HG03571 (cell line): ENCODE data around the gene C1orf115.
"Not testable (repeated sequence)": the region's sequence is repeated elsewhere in the genome, so short reads cannot be mapped to it uniquely, and the experiment has no call there.

Experiments used
- ATAC-seq: cut with Tn5 transposase; IDR thresholded peaks from one replicate; pipeline ENCODE4 v1.9.1; 2021; ENCODE audit not compliant: unreplicated experiment

The C1orf115 gene, protein sequence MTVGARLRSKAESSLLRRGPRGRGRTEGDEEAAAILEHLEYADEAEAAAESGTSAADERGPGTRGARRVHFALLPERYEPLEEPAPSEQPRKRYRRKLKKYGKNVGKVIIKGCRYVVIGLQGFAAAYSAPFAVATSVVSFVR

DNA sequence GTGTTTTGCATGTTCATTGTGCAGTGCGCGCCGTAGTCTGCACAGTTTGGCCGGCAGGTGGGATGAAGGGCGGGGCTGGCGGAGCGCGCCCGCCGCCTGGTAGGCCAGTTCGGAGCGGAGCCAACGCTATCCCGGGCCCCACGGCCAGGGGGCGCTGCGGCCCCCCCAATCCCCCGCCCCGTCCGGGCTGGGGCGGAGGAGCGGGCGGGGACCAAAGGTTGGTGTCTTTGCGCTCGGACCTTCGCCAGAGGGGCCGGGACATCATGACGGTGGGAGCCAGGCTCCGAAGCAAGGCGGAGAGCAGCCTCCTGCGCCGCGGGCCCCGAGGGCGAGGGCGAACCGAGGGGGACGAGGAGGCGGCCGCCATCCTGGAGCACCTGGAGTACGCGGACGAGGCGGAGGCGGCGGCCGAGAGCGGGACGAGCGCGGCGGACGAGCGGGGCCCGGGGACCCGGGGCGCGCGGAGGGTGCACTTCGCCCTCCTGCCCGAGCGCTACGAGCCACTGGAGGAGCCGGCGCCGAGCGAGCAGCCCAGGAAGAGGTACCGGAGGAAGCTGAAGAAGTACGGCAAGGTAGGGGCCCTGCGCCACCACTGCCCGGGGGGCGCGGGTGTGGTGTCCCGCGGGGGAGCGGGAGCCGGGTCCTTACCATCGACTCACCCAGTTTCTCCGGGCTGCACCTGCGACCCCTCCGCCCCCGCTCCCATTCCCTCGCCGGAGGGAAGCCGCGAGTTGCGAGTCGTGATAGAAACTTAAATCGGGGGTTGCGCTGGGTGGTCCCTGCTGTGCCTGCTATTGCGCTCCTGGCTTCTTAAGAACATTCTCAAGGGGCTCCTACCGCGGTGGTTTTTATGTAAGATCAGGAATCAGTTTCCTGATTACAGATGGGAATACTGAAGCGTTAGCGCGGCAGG is at the start of gene C1orf115:
C1orf115 (plus strand) TSS at position 224 of the 913 bp plus-strand sequence; CDS start at position 264, 40 bp downstream.
- peak; percentile 98 for ATAC-seq

GRCh38 chr1:220642285-220642684 is 47.9 kb upstream of the C1orf115 start:
- no peak for ATAC-seq

GRCh38 chr1:220652995-220653394 is 37.2 kb upstream of the C1orf115 start:
- ATAC-seq: no peak

GRCh38 chr1:220655509-220655908 is 34.7 kb upstream of the C1orf115 start:
- ATAC-seq: peak; percentile 87

DNA sequence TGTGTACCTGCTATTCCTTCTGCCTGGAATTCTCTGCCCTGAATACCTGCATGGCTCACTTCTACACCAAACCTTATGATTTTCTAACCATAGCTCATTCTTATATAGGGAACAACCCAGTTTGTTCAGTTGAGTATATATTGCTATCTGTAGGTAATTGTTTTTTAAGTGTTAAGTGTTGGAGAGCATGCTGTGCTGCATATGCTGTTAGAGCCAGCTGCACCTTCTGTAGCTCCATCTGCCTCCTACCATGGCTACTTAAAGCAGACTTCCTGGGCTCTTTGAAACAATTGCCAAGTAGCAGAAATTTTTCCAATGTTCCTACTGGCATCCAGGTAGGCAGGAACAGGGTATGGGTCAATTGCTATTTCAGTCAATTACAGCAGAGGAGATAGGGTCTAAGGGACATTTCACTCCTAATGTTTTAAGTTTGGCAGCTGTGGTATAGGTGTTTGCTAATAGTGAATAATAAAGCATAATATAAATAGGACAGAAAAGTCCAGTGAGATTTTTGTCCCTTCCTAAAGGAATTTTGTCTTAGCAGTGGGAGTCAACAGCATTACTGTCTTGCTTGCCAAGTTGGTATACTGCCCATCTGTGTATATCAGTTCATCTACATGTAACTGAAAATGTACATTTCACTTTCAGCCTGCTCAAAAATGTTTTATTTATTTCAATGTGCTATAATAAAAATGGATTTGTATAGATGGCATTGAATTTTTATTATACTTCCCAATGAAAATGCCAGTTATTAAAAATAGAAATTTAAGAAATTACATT is 34.0 kb upstream of the C1orf115 start:
- ATAC-seq: no peak

- ATAC-seq: no peak
Measured at GRCh38 chr1:220666349-220666748, 23.8 kb upstream of the C1orf115 start.

GRCh38 chr1:220669005-220669404 is 21.2 kb upstream of the C1orf115 start:
- ATAC-seq: no peak

GRCh38 chr1:220670365-220670764 is 19.8 kb upstream of the C1orf115 start:
- ATAC-seq: no peak

GRCh38 chr1:220673921-220674320 is 16.2 kb upstream of the C1orf115 start:
- ATAC-seq: no peak

DNA sequence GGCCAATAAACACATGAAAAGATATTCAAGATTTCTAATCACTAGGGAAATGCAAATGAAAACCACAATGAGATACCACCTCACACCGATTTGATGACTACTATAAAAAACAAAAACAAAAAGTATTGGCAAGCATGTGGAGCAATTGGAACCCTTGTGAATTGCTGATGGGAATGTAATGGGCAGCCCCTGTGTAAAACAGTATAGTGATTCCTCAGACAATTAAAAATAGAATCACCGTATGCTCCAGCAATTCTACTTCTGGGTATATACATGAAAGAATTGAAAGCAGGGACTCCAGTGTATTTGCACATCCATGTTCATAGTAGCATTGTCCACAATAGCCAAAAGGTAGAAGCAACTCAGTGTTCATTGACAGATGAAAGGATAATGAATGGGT is 12.9 kb upstream of the C1orf115 start:
- no peak for ATAC-seq

- ATAC-seq: peak; percentile 97
Measured at GRCh38 chr1:220680085-220680687, 10.0 kb upstream of the C1orf115 start.

DNA sequence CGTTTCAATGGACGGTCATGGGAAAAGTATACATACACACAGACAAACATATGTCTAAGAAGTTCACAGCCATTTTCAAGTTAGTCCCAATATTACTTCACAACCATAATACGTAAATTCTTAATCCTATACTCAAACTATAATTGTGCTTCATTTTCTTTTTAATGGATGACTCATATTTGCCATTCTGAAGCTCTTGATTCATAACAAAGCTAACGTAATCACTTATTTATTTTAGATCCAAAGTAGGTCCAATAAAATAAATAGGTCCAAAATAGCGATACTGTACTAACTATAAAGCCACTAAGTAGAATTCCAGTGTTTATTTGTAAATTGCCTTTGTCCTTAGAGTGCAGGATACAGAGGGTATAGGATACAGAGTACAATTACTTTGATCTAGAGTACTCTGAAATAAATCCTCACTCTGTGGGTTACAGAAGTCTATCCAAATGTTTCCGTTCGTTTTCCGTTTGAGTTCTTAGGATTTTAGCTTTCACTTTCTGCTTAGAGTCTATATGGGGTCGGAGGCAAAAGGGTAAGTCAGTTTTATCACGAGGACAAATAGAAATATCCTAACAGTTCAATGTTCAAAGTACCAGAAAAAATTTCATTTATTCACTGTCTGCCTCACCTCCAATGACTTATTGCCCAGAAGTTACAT is 8.8 kb upstream of the C1orf115 start:
- no peak for ATAC-seq

- no peak for ATAC-seq
Measured at GRCh38 chr1:220682901-220683576, 7.1 kb upstream of the C1orf115 start.

- not testable (repeated sequence) for ATAC-seq
Measured at GRCh38 chr1:220683716-220684115, 6.4 kb upstream of the C1orf115 start.

DNA sequence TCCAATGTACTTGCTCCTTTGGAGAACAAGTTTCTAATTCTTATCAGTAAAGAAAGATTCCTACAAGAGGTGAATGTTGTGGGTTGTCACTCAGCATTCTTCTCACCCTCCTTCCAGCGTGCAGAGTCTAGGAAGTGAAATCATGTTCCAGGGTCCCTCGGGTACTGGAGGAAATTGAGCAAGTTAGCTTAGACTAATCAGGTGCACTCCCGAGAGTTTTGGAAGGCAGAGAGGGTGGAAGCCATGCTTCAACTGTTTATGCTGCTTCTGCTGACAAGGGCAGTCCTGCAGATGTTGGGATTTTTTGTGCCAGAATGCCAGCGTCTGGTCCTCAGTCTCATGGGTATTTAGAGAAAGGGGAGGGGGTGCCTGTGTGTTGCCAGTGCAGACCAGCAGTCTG is 5.3 kb upstream of the C1orf115 start:
- no peak for ATAC-seq

DNA sequence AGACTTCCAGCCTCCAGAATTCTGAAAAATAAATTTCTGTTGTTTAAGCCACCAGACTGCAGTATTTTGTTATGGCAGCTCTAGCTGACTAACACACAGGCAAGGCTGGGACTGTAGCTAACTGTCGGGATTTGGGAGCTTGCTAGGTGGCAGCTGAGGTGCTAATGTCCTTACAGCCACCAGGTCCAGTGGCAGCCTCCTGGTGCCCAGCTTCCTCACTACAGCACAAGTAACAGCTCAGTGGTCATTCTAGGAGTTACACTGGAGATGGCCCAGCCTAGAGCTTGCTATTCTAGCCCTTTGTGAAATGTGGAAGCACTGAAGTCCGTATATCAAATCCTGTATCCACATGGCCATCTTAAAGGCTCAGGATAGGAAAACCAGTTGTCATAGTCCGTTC is 4.3 kb upstream of the C1orf115 start:
- no peak for ATAC-seq

- no peak for ATAC-seq
Measured at GRCh38 chr1:220687809-220688208, 2.4 kb upstream of the C1orf115 start.

DNA sequence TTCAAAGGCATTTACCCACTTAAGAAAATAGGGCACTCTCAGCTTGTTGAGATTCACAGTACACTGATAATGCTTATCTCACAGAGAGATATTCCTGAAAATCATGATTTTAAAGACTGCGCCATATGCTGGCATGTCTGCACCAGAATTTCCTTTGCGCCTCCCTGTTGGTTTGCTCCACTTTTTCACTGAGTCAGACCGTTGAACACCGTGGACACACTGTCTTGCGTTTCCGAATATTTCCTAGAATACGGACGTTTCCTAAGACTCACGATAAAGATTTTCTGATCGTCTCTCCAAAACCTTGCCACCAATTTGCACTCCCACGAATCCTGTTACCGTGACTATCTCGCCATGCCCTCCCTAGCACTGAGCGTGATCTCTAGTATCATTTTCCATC is 497 bp upstream of the C1orf115 start:
- no peak for ATAC-seq

- no peak for ATAC-seq
Measured at GRCh38 chr1:220691053-220691684, 1.0 kb downstream of the C1orf115 start.
